DMS153 treated with DMSO at 0.1 percent for 48 hours (cell line): Measurements from ENCODE around the gene CDSN.

Experiments used
- DNase-seq: peaks from one replicate; lab custom pipeline; 2025; ENCODE audit not compliant: unreplicated experiment; lab: John Stamatoyannopoulos, UW

The CDSN gene

GRCh38 chr6:31145386-31145785, 25.1 kb upstream of the CDSN start:
- no peak for DNase-seq

GRCh38 chr6:31144970-31145340, 24.7 kb upstream of the CDSN start:
- no peak for DNase-seq

- no peak for DNase-seq
Observed at GRCh38 chr6:31144296-31144969, 24.2 kb upstream of the CDSN start.

GRCh38 chr6:31143148-31143547, 22.9 kb upstream of the CDSN start:
- DNase-seq = no peak

- DNase-seq = no peak
Observed at GRCh38 chr6:31142361-31142761, 22.1 kb upstream of the CDSN start.

- no peak for DNase-seq
Observed at GRCh38 chr6:31140643-31141042, 20.4 kb upstream of the CDSN start.

- DNase-seq = no peak
Observed at GRCh38 chr6:31139599-31139998, 19.4 kb upstream of the CDSN start.

GRCh38 chr6:31138982-31139381, 18.7 kb upstream of the CDSN start, which contains the start of gene PSORS1C2:
TSS of gene PSORS1C2 (minus strand) at chr6:31139066. CDS start at chr6:31139026, 40 bp downstream.
- no peak for DNase-seq

- DNase-seq = no peak
Observed at GRCh38 chr6:31135710-31136109, 15.5 kb upstream of the CDSN start.

GRCh38 chr6:31132806-31133205, 12.6 kb upstream of the CDSN start:
- no peak for DNase-seq

- no peak for DNase-seq
Observed at GRCh38 chr6:31131595-31131994, 11.3 kb upstream of the CDSN start.

- DNase-seq = no peak
Observed at GRCh38 chr6:31130751-31131150, 10.5 kb upstream of the CDSN start.

GRCh38 chr6:31129130-31129529, 8.9 kb upstream of the CDSN start:
- DNase-seq = no peak

GRCh38 chr6:31128093-31128676, 7.9 kb upstream of the CDSN start:
- peak; percentile 48 for DNase-seq

- no peak for DNase-seq
Observed at GRCh38 chr6:31126396-31127175, 6.3 kb upstream of the CDSN start.

- DNase-seq = no peak
Observed at GRCh38 chr6:31125586-31126363, 5.5 kb upstream of the CDSN start.

- DNase-seq = no peak
Observed at GRCh38 chr6:31125162-31125561, 4.9 kb upstream of the CDSN start.

- no peak for DNase-seq
Observed at GRCh38 chr6:31122791-31123706, 2.8 kb upstream of the CDSN start.

GRCh38 chr6:31121131-31121790, 1.0 kb upstream of the CDSN start:
- DNase-seq = no peak

GRCh38 chr6:31118178-31118577, 2.1 kb downstream of the CDSN start:
- no peak for DNase-seq
